Ishikawa (cell line): Measurements from ENCODE around the gene MTA1.

Experiments
- CEBPB ChIP-seq: IDR thresholded peaks from 2 replicates; pipeline ENCODE4 v1.6.1; 2012
- CREB1 ChIP-seq: IDR thresholded peaks from 2 replicates; pipeline ENCODE4 v1.6.1; 2012; ENCODE audit warnings: low read depth
- EGR1 ChIP-seq: IDR thresholded peaks from 2 replicates; pipeline ENCODE4 v1.6.1; 2012
- EP300 ChIP-seq: IDR thresholded peaks from 2 replicates; pipeline ENCODE4 v1.6.1; 2012; ENCODE audit warnings: borderline replicate concordance
- FOXM1 ChIP-seq: IDR thresholded peaks from 2 replicates; pipeline ENCODE4 v1.6.1; 2012; ENCODE audit warnings: low read depth, borderline replicate concordance
- NFIC ChIP-seq: IDR thresholded peaks from 2 replicates; pipeline ENCODE4 v1.6.1; 2012
- RAD21 ChIP-seq: IDR thresholded peaks from 2 replicates; pipeline ENCODE4 v1.6.1; 2012; ENCODE audit warnings: low read depth
- TAF1 ChIP-seq: IDR thresholded peaks from 2 replicates; pipeline ENCODE4 v1.6.1; 2012; ENCODE audit warnings: low read depth, mild to moderate bottlenecking
- TCF12 ChIP-seq: IDR thresholded peaks from 2 replicates; pipeline ENCODE4 v1.6.1; 2012; ENCODE audit warnings: low read depth
- TEAD4 ChIP-seq: IDR thresholded peaks from 2 replicates; pipeline ENCODE4 v1.6.1; 2012
- YY1 ChIP-seq: IDR thresholded peaks from 2 replicates; pipeline ENCODE4 v1.6.1; 2012; ENCODE audit warnings: low read depth
- ZBTB7A ChIP-seq: IDR thresholded peaks from 2 replicates; pipeline ENCODE4 v1.6.1; 2012; ENCODE audit warnings: low read depth
- TF ChIP-seq, protein P1 (sequence below): IDR thresholded peaks from 2 replicates; pipeline ENCODE4 v1.6.1; 2012; ENCODE audit warnings: low read depth, mild to moderate bottlenecking
- TF ChIP-seq, protein P2 (sequence below): IDR thresholded peaks from 2 replicates; pipeline ENCODE4 v1.6.1; 2012
- TF ChIP-seq, protein P3 (sequence below): IDR thresholded peaks from 2 replicates; pipeline ENCODE4 v1.6.1; 2012

The MTA1 gene

DNA sequence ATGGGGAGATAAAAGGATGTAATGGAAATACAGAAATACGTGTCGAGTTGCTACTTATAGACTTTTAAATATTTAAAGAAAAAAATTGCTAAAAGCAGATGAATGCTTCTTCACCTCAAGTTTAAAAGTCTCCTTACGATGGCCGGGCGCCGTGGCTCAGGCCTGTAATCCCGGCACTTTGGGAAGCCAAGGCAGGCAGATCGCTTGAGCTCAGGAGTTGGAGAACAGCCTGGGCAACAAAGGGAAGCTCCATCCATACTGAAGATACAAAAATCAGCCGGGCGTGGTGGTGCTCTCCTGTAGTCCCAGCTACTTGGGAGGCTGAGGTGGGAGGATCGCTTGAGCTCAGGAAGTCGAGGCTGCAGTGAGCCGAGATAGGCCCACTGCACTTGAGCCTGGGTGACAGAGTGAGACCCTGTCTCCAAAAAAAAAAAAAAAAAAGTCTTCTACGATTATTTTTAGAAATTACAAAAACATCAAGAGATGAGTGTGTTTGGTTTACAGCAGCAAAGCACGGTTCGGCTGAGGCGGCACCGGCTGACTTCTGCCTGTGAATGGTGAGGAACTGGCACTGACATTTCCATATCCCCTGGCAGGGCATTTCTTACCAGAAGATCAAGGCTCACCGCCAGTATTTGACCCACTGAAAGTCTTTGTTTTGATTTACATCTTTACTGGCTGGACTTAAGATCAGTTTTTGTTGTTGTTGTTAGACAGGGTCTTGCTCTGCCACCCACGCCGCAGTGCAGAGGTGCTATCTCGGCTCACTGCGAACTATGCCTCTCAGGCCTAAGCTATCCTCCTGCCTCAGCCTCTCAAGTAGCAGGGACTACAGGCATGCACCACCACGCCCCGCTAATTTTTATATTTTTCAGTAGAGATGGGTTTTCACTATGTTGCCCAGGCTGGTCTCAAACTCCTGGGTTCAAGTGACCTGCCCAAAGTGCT, 3.9 kb upstream of the MTA1 start:
- no peak for TF ChIP-seq TEAD4
- TF ChIP-seq TCF12 = no peak
- TF ChIP-seq, protein P1, sequence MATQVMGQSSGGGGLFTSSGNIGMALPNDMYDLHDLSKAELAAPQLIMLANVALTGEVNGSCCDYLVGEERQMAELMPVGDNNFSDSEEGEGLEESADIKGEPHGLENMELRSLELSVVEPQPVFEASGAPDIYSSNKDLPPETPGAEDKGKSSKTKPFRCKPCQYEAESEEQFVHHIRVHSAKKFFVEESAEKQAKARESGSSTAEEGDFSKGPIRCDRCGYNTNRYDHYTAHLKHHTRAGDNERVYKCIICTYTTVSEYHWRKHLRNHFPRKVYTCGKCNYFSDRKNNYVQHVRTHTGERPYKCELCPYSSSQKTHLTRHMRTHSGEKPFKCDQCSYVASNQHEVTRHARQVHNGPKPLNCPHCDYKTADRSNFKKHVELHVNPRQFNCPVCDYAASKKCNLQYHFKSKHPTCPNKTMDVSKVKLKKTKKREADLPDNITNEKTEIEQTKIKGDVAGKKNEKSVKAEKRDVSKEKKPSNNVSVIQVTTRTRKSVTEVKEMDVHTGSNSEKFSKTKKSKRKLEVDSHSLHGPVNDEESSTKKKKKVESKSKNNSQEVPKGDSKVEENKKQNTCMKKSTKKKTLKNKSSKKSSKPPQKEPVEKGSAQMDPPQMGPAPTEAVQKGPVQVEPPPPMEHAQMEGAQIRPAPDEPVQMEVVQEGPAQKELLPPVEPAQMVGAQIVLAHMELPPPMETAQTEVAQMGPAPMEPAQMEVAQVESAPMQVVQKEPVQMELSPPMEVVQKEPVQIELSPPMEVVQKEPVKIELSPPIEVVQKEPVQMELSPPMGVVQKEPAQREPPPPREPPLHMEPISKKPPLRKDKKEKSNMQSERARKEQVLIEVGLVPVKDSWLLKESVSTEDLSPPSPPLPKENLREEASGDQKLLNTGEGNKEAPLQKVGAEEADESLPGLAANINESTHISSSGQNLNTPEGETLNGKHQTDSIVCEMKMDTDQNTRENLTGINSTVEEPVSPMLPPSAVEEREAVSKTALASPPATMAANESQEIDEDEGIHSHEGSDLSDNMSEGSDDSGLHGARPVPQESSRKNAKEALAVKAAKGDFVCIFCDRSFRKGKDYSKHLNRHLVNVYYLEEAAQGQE = no peak

DNA sequence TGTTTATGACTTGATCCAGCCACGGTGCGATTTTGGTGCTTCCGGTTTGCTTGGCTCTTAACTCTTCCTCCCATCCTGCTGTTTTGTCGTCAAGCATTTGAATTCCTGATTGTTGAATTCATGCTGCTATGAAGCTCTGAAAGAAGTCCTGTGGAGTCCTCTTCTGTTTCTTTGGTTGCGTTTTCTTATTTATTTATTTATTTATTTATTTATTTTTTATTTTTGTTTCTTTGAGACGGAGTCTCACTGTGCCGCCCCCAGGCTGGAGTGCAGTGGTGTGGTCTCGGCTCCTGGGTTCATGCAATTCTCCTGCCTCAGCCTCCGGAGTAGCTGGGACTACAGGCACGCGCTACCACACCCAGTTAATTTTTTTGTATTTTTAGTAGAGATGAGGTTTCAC, 3.0 kb upstream of the MTA1 start:
- TF ChIP-seq EGR1 (no peak), TAF1 (no peak), EP300 (no peak), TEAD4 (no peak), CREB1 (no peak)
- TF ChIP-seq, protein P2, sequence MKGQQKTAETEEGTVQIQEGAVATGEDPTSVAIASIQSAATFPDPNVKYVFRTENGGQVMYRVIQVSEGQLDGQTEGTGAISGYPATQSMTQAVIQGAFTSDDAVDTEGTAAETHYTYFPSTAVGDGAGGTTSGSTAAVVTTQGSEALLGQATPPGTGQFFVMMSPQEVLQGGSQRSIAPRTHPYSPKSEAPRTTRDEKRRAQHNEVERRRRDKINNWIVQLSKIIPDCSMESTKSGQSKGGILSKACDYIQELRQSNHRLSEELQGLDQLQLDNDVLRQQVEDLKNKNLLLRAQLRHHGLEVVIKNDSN = no peak

DNA sequence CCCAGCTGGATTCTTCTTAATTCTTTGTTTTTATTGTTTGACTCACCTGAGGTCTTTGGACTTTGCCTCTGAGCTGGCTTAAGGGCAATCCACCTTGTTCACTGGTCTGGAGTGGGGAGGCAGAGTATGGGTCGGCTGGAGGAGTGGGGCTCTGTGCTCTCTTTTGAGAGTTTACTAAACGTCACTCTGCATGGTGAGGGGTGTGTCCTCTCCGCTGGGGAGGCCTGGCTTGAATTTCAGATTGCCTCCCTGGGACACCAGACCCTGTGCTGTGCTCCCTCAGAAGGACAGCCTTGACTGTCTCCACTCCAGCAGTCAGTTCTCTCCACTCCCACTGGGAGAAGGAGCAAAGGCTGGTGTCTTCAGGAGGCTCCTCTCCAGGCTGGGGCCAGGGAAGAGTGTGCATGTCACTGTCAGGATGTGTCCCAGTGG, 1.9 kb upstream of the MTA1 start:
- TF ChIP-seq, protein P2 = no peak
- TF ChIP-seq ZBTB7A = no peak

DNA sequence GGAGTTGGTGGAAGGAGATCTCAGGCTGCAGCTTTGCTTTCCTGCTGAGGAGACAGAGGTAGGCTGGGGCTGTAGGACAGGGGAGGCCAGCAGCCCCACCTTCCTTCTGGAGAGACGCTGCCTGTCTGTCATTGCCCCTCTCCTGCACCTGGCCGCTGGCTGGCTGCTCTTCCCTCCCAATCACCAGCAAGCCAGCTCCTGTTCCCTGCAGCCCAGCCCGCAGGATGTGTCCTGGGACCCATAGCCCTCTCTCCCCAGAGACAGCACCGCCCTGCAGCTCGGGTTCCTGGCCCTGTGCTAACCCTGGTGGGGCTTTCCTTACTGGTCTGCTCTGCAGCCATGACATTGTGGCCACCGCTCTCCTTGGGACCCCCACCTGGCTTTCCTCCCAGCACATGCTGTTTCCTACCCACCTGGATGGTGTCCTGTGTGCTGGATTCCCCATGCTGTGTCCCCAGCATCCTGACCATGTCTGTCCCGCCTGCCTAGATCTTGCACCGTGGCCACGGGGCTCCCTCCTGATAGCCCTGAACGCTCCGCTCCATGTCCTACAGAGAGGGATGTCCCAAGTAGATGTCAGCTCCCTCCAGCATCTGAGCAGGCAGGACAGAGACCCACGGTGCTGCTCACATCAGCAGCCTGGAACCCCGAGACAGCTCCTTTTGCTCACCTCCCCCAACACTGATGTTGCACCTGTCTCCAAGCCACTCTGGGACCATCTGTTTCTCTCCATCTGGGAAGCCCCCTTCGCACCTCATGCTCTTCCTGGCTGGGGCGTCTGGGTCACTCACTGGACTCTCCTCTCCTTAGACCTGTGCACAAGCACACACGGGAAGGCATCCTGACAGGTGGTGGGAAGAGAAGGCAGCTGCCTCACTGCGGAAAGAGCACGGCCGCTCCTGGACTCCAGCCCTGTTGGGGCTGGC, 1.1 kb upstream of the MTA1 start:
- TF ChIP-seq FOXM1 (no peak), RAD21 (no peak), TEAD4 (no peak), ZBTB7A (no peak), CEBPB (no peak), YY1 (no peak), EP300 (no peak), EGR1 (no peak), CREB1 (no peak), TAF1 (no peak), NFIC (no peak), TCF12 (no peak)
- TF ChIP-seq, protein P3, sequence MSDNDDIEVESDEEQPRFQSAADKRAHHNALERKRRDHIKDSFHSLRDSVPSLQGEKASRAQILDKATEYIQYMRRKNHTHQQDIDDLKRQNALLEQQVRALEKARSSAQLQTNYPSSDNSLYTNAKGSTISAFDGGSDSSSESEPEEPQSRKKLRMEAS = no peak
- TF ChIP-seq, protein P2 = no peak
- TF ChIP-seq, protein P1 = no peak

DNA sequence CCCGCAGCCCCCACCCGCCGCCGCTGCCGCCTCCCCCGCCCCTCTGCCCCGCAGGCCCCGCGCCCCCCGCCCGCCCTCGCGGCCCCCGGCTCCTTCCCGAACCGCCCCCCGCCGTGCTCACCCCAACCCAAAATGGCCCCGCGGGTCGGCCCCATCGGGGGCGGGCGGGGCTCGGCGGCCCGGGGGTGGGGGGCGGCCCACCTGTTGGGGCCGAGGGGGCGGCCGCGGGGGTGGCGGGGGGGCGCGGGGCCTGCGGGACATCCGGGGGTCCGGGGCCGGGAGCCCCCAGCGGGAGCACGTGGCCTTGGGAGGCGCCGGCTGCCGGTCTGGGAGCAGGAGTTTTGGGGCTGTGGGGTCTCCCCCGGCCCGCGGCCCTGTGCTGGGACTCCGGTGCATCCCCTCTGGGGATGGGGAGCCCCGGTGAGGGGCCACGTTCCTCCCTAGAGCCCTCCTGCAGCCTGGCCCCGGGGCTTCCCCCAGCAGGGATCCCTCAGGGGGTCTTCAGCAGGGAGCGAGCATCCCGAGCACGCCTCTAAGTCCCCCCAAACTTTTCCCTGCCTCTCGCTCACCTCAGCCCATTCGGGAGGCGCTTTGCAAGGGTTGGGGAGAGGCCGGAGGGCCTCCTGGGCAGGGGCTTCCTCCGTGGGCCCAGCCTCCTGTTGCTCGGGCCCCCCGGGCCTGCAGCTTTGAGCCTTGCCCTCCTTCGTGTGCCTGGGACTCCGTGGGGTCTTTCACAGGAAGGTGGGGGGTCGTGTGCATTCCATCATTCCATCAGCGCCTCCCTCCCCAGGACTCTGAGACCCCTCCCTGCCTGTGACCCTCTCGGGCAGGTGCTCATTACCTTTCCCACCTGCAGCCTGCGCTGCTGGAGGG, 710 bp downstream of the MTA1 start:
- TF ChIP-seq, protein P1 = no peak
- no peak for TF ChIP-seq NFIC
- TF ChIP-seq, protein P3 = no peak
- TF ChIP-seq RAD21 = no peak
- TF ChIP-seq EP300 = no peak
- TF ChIP-seq, protein P2 = no peak
- no peak for TF ChIP-seq TCF12
- TF ChIP-seq ZBTB7A = peak; percentile 86
